ENCODE data around the gene AGBL3. TPM values are rescaled to one million over a fixed set of nuclear protein-coding genes. Genes with fewer than 3 reads are reported as not detected.

AGBL3 gene
- polyA plus RNA-seq: under 1 TPM; 0.55 to 0.62 TPM

- 0% methylated on average over 70 of the region's 70 CpGs for WGBS, 2 donors
- peak within 1 kb of the TSS; percentile 61 to 83 for H3K4me3 ChIP-seq (ENCODE audit: low read depth in 1 of 2, low read length in 2 of 2)
Observed at GRCh38 chr7:134986363-134987251, at the start of gene AGBL3. Gene AGBL3 (plus strand): TSS chr7:134986508. CDS start chr7:134987934, 1,426 bp downstream.

GRCh38 chr7:134936893-134937510 is 49.3 kb upstream of the AGBL3 start:
- H3K9me3 ChIP-seq (ENCODE audit: control insufficient read depth in 2 of 2, insufficient read depth in 1 of 2, low read depth in 1 of 2, low read length in 1 of 2): no peaks in the 10 kb centered on the region
- peaks cover 0 to 3% of the 10 kb centered on the region in 2 donors for H3K36me3 ChIP-seq (ENCODE audit: control insufficient read depth in 2 of 2, insufficient read depth in 2 of 2, low read length in 1 of 2)
- peak overlapping the region; percentile 20 to 38 for H3K27ac ChIP-seq (ENCODE audit: low read depth in 2 of 2, low read length in 1 of 2)
- 55 to 62% methylated on average over 3 of the region's 3 CpGs for WGBS, 2 donors
- H3K27me3 ChIP-seq (ENCODE audit: control insufficient read depth in 1 of 2, insufficient read depth in 2 of 2, low read length in 2 of 2): no peaks in the 10 kb centered on the region
- H3K4me3 ChIP-seq (ENCODE audit: low read depth in 1 of 2, low read length in 2 of 2): no peak overlapping the region
- H3K4me1 ChIP-seq (ENCODE audit: control insufficient read depth in 2 of 2, insufficient read depth in 2 of 2, low read length in 1 of 2): peaks cover 0 to 2% of the 10 kb centered on the region in 2 donors

More at GRCh38 chr7:134986363-134987251, at the start of gene AGBL3:
- H3K4me1 ChIP-seq (ENCODE audit: control insufficient read depth in 2 of 2, insufficient read depth in 2 of 2, low read length in 1 of 2): no peaks in the 10 kb centered on the region
- no peaks in the 10 kb centered on the region for H3K9me3 ChIP-seq (ENCODE audit: control insufficient read depth in 2 of 2, insufficient read depth in 1 of 2, low read depth in 1 of 2, low read length in 1 of 2)
- H3K27ac ChIP-seq (ENCODE audit: low read depth in 2 of 2, low read length in 1 of 2): peak within 1 kb of the TSS; percentile 89 to 91
- H3K27me3 ChIP-seq (ENCODE audit: control insufficient read depth in 1 of 2, insufficient read depth in 2 of 2, low read length in 2 of 2): no peaks in the 10 kb centered on the region
- peaks cover 0 to 3% of the 10 kb centered on the region in 2 donors for H3K36me3 ChIP-seq (ENCODE audit: control insufficient read depth in 2 of 2, insufficient read depth in 2 of 2, low read length in 1 of 2)

DNA sequence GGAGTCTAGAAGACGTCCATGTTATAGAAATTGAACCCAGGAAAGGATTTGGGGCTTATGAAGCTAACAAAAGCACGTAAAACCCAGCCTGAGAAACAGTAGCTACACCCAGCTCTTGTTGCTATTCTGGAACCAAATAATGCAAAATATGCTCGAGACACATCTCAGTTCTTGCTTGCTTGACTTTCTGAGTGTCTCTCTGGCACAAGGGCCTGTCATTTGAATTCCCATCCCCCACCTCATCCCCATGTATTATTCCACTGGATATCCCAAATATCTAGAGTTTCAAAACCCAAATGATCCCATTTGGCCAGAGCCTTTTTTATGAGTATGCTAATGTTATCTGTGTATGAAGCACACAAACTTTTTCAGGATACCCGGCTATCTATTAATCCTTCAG is 48.2 kb upstream of the AGBL3 start:
- Histone ChIP-seq H3K4me3 (ENCODE audit: low read depth in 1 of 2, low read length in 2 of 2) (no peak overlapping the region), H3K27me3 (ENCODE audit: control insufficient read depth in 1 of 2, insufficient read depth in 2 of 2, low read length in 2 of 2) (no peaks in the 10 kb centered on the region), H3K9me3 (ENCODE audit: control insufficient read depth in 2 of 2, insufficient read depth in 1 of 2, low read depth in 1 of 2, low read length in 1 of 2) (no peaks in the 10 kb centered on the region), H3K36me3 (ENCODE audit: control insufficient read depth in 2 of 2, insufficient read depth in 2 of 2, low read length in 1 of 2) (peaks cover 0 to 3% of the 10 kb centered on the region in 2 donors), H3K27ac (ENCODE audit: low read depth in 2 of 2, low read length in 1 of 2) (no peak overlapping the region), H3K4me1 (ENCODE audit: control insufficient read depth in 2 of 2, insufficient read depth in 2 of 2, low read length in 1 of 2) (peaks cover 0 to 3% of the 10 kb centered on the region in 2 donors)
- 79 to 82% methylated on average over 4 of the region's 4 CpGs for WGBS, 2 donors

GRCh38 chr7:134939136-134939535 is 47.2 kb upstream of the AGBL3 start:
- Histone ChIP-seq H3K27ac (ENCODE audit: low read depth in 2 of 2, low read length in 1 of 2) (no peak overlapping the region), H3K9me3 (ENCODE audit: control insufficient read depth in 2 of 2, insufficient read depth in 1 of 2, low read depth in 1 of 2, low read length in 1 of 2) (no peaks in the 10 kb centered on the region), H3K4me3 (ENCODE audit: low read depth in 1 of 2, low read length in 2 of 2) (no peak overlapping the region), H3K4me1 (ENCODE audit: control insufficient read depth in 2 of 2, insufficient read depth in 2 of 2, low read length in 1 of 2) (peaks cover 0 to 3% of the 10 kb centered on the region in 2 donors), H3K27me3 (ENCODE audit: control insufficient read depth in 1 of 2, insufficient read depth in 2 of 2, low read length in 2 of 2) (no peaks in the 10 kb centered on the region), H3K36me3 (ENCODE audit: control insufficient read depth in 2 of 2, insufficient read depth in 2 of 2, low read length in 1 of 2) (peaks cover 0 to 3% of the 10 kb centered on the region in 2 donors)
- WGBS, 2 donors: 70 to 80% methylated on average over 4 of the region's 4 CpGs

DNA sequence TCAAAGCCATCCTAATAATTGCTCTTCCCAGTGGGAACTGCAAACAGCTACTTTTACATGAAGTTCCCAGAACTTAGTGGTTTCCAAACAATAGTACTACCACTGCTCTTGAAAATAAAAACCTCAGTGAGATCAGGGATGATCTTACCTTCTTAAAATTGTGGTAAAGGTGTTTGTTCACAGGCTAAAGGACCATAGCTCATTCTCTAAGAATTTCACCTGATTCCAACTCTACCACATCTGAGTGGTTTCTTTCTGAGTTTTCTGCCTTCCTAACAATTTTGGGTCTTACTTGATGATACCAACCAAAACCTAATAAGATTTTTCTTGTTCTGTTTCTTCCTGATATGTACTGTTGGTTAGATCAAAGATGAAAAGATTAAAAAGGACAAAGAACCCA is 45.6 kb upstream of the AGBL3 start:
- H3K27me3 ChIP-seq (ENCODE audit: control insufficient read depth in 1 of 2, insufficient read depth in 2 of 2, low read length in 2 of 2): no peaks in the 10 kb centered on the region
- no peaks in the 10 kb centered on the region for H3K36me3 ChIP-seq (ENCODE audit: control insufficient read depth in 2 of 2, insufficient read depth in 2 of 2, low read length in 1 of 2)
- H3K4me1 ChIP-seq (ENCODE audit: control insufficient read depth in 2 of 2, insufficient read depth in 2 of 2, low read length in 1 of 2): peaks cover 0 to 3% of the 10 kb centered on the region in 2 donors
- H3K4me3 ChIP-seq (ENCODE audit: low read depth in 1 of 2, low read length in 2 of 2): no peak overlapping the region
- H3K27ac ChIP-seq (ENCODE audit: low read depth in 2 of 2, low read length in 1 of 2): no peak overlapping the region
- H3K9me3 ChIP-seq (ENCODE audit: control insufficient read depth in 2 of 2, insufficient read depth in 1 of 2, low read depth in 1 of 2, low read length in 1 of 2): no peaks in the 10 kb centered on the region

GRCh38 chr7:134941185-134941900 is 45.0 kb upstream of the AGBL3 start:
- no peaks in the 10 kb centered on the region for H3K36me3 ChIP-seq (ENCODE audit: control insufficient read depth in 2 of 2, insufficient read depth in 2 of 2, low read length in 1 of 2)

GRCh38 chr7:134941952-134942351 is 44.4 kb upstream of the AGBL3 start:
- Histone ChIP-seq H3K9me3 (ENCODE audit: control insufficient read depth in 2 of 2, insufficient read depth in 1 of 2, low read depth in 1 of 2, low read length in 1 of 2) (no peaks in the 10 kb centered on the region), H3K36me3 (ENCODE audit: control insufficient read depth in 2 of 2, insufficient read depth in 2 of 2, low read length in 1 of 2) (no peaks in the 10 kb centered on the region), H3K27me3 (ENCODE audit: control insufficient read depth in 1 of 2, insufficient read depth in 2 of 2, low read length in 2 of 2) (no peaks in the 10 kb centered on the region), H3K4me1 (ENCODE audit: control insufficient read depth in 2 of 2, insufficient read depth in 2 of 2, low read length in 1 of 2) (peaks cover 0 to 3% of the 10 kb centered on the region in 2 donors), H3K4me3 (ENCODE audit: low read depth in 1 of 2, low read length in 2 of 2) (no peak overlapping the region), H3K27ac (ENCODE audit: low read depth in 2 of 2, low read length in 1 of 2) (peak overlapping the region in 1 of 2 donors; percentile 25)
- 52 to 61% methylated on average over 5 of the region's 5 CpGs for WGBS, 2 donors

More at GRCh38 chr7:134941185-134941900, 45.0 kb upstream of the AGBL3 start:
- no peak overlapping the region for H3K4me3 ChIP-seq (ENCODE audit: low read depth in 1 of 2, low read length in 2 of 2)
- no peak overlapping the region for H3K27ac ChIP-seq (ENCODE audit: low read depth in 2 of 2, low read length in 1 of 2)
- H3K9me3 ChIP-seq (ENCODE audit: control insufficient read depth in 2 of 2, insufficient read depth in 1 of 2, low read depth in 1 of 2, low read length in 1 of 2): no peaks in the 10 kb centered on the region
- peaks cover 0 to 3% of the 10 kb centered on the region in 2 donors for H3K4me1 ChIP-seq (ENCODE audit: control insufficient read depth in 2 of 2, insufficient read depth in 2 of 2, low read length in 1 of 2)
- 63 to 64% methylated on average over 3 of the region's 3 CpGs for WGBS, 2 donors
- H3K27me3 ChIP-seq (ENCODE audit: control insufficient read depth in 1 of 2, insufficient read depth in 2 of 2, low read length in 2 of 2): no peaks in the 10 kb centered on the region

DNA sequence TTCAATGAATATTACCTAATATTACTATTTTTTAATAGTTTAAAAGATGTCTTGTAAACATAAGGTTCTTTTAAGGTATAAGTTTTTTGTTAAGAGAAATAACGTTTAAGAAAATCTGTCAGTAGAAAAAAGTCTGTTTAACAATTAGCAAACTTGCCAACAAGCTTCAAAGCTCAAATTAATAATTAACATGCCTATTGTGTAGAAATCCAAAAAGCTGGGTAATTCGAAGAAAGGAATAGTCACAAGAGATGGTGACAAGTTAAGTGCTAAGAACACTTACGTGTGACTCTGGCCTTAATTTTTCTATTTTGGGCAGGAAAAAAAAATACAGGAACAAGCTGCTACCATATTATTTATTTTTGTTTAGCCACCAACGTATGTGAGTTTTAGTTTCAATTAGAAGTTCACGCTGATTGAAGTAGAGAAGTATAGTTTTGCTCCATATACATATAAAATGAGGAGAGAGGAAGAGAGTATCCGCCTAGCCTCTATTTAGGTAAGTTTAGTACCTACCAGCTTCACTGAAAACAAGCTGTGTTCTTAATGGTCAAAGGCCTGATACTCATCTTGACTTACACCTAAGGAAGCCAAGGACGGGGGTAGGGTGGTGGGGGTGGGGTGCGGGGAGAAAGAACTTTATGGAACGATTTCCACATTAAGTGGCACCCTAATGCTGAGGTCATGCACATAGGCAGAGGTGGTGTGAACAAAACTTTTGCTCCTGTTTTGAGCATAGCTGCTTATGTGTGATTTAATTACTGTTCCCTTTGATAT is 43.4 kb upstream of the AGBL3 start:
- Histone ChIP-seq H3K4me1 (ENCODE audit: control insufficient read depth in 2 of 2, insufficient read depth in 2 of 2, low read length in 1 of 2) (peaks cover 0 to 3% of the 10 kb centered on the region in 2 donors), H3K27me3 (ENCODE audit: control insufficient read depth in 1 of 2, insufficient read depth in 2 of 2, low read length in 2 of 2) (no peaks in the 10 kb centered on the region), H3K27ac (ENCODE audit: low read depth in 2 of 2, low read length in 1 of 2) (no peak overlapping the region), H3K4me3 (ENCODE audit: low read depth in 1 of 2, low read length in 2 of 2) (no peak overlapping the region), H3K36me3 (ENCODE audit: control insufficient read depth in 2 of 2, insufficient read depth in 2 of 2, low read length in 1 of 2) (no peaks in the 10 kb centered on the region), H3K9me3 (ENCODE audit: control insufficient read depth in 2 of 2, insufficient read depth in 1 of 2, low read depth in 1 of 2, low read length in 1 of 2) (no peaks in the 10 kb centered on the region)
- 58 to 66% methylated on average over 9 of the region's 9 CpGs for WGBS, 2 donors

All from esophagus (tissue), 2 donors.